GM12801 (cell line): ENCODE results near the gene EXOSC5.

Experiments
- TF ChIP-seq, protein P1 (sequence below): IDR thresholded peaks from one replicate; pipeline ENCODE4 v1.5.1; 2011; ENCODE audit warnings: control low read depth; ENCODE audit not compliant: insufficient read length; ENCODE audit errors: extremely low read depth

The EXOSC5 gene

DNA sequence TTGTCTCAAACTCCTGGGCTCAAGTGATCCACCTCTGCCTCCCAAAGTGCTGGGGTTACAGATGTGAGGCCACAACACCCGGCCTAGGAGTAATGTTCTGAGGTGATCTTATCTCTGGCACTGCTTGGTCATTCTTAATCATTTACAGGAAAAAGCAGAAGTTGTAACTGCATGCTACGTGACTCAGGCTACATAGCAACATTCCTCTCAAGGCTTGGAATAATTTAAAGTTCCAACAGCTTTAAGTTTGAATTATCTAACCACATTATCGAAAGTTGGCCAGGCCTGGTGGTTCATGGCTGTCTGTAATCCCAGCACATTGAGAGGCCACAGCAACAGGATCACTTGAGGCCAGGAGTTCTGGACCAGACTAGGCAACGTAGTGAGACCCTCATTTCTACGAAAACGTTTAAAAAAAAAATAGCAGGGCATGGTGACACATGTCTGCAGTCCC lies 29.3 kb downstream of the EXOSC5 start:
- TF ChIP-seq, protein P1, sequence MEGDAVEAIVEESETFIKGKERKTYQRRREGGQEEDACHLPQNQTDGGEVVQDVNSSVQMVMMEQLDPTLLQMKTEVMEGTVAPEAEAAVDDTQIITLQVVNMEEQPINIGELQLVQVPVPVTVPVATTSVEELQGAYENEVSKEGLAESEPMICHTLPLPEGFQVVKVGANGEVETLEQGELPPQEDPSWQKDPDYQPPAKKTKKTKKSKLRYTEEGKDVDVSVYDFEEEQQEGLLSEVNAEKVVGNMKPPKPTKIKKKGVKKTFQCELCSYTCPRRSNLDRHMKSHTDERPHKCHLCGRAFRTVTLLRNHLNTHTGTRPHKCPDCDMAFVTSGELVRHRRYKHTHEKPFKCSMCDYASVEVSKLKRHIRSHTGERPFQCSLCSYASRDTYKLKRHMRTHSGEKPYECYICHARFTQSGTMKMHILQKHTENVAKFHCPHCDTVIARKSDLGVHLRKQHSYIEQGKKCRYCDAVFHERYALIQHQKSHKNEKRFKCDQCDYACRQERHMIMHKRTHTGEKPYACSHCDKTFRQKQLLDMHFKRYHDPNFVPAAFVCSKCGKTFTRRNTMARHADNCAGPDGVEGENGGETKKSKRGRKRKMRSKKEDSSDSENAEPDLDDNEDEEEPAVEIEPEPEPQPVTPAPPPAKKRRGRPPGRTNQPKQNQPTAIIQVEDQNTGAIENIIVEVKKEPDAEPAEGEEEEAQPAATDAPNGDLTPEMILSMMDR, result no peak

DNA sequence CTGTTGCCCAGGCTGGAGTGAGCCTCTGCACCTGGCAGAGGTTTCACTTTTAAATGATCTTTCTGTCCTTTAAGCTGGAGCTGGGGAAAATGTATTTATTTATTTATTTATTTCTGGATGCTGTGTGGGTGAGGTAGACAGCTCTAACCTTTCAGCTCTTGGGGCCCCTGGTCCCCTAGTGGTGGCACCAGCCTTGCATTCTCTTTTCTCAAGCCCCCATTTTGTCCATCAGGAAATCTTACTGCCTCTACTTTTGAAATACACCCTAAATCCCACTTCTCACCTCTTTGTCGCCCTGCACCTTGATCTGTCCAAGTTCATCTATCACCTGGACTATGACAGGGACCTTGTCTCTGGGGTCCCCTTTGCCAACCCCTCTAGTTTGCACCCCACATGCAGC lies 31.1 kb downstream of the EXOSC5 start:
- TF ChIP-seq, protein P1, result no peak

DNA sequence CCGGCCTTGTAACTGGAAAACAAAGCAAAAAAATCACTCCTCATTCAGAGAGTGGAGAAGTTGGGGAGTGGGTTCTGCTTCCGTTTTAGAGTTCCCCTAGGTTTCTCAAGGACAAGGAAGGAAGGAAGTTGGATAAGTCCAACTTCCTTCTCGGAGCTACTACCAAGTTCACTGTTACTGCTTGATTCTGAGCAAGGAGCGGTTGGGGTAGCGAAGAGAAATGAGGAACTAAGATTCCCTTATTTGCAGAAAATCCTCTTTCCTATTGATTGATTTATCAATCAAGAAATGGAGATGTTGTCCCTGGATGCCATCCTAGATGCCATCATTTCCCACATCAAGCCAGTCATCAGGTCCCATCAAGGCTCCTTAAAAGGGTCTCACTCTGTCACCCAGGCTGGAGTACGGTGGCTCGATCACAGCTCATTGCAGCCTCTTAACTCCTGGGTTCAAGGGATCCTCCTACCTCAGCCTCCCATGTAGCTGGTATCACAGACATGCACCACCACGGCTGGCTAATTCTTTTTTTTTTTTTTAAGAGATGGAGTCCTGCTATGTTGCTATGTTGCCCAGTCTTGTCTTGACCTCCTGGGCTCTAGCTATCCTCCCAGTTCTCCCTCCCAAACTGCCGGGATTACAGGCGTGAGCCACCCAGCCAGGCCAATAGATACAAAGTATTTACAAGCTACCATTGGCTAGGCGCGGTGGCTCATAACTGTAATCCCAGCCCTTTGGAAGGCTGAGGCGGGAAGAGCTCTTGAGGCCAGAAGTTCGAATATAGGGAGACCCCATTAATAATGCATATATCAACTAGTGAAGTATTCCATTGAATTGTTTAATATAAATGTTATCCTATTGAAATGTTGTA lies 32.4 kb downstream of the EXOSC5 start:
- TF ChIP-seq, protein P1, result no peak

DNA sequence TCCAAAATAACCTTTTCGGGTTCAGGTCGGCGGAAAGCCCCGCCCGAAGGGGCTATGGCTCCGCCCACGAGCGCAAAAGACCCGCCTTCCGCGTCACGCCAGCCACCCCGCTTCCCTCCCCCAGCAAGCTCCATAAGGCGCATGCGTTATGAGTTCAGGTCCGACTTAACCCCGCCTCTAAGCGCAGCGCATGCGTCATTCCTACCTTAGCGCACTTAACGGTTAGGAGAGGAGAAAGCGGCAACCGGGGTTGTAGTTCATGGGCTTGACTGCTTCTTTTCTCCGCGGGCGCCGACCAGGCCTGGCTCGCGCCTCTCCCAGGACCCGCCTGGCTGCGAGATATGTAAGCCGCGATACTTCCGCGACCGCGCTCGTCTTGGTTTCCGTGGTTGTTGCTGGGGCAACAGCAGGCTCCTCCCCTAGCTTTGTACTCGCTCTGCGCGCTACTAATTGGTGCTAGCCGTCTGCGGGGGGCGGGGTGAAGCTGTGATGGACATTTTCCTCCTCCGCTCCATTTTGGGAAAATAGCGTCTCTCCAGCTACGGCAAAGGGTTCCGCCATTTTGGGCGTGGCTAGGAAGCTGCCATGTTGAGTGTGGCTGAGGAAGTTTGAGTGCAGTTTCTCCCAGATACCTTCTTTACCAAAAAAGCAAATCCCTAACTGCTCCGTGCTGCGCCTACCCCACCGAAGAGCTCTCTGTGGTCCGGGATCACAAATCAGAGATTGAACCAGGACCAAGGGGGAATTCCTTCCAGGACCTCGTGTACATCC lies 33.2 kb downstream of the EXOSC5 start, which contains the start of gene B9D2:
Gene B9D2, minus strand, starts transcription at position 397 of the 771 bp plus-strand sequence. CDS start 630 bp downstream, outside the sequence.
- TF ChIP-seq, protein P1, result no peak

DNA sequence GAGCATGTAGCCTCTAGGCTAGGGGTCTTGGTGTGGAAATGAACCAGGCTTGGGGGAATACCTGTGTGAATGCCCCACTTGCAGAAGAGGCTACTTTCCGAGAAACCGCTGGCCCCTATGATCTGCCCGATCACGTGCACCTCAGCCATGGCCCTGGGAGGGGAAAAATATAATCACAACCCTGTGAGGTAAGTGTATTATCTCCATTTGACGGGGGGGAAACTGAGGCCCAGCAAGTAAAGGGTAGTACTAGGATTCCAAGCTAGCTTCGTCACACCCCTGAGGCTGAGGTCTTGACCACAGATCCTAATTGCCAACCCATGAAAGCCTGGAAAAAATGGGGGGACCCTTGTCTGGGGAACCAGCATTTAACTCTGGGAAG lies 33.8 kb downstream of the EXOSC5 start:
- TF ChIP-seq, protein P1, result no peak

DNA sequence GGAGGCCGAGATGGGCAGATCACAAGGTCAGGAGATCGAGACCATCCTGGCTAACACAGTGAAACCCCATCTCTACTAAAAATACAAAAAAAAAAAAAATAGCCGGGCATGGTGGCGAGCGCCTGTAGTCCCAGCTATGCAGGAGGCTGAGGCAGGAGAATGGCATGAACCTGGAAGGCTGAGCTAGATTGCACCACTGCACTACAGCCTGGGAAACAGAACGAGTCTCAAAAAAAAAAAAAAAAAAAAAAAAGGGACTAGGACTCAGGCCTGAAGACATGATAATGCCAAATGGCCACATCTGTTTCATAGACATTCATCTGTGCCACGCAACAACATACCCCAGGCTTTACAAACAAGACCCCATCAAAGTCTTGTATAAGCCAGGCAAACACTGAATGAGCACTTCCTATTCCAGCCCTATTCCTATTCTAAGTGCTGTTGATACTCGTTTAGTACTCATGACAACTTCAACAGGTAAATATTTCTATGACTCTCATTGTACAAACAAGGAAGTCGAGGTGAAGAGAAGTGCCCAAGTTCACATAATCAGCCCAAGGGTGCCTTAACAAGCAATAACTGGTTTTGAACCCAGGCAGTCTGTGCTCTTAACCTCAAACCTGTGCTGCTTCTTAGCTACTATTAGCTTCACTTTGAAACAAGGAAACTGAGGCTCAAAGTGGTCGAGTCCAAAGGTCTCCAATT lies 34.9 kb downstream of the EXOSC5 start:
- TF ChIP-seq, protein P1, result no peak

DNA sequence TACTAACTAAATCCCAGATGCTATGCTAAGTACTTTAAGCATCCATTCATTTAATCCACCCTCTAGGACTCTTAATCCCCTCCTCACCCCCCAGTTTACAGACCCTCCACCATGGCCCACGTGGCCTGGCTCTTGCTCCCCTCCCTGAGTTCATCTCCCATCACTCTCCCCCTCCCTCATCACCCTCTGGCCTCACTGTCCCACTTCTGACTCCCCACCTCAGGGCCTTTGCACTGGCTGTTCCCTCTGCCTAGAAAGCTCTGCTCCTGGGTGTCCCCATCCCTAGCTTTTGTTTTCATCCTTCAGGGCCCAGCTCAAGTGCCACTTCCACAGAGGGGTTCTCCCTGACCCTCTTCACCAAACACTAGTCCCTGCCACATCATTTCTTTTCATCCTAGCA lies 37.4 kb downstream of the EXOSC5 start:
- TF ChIP-seq, protein P1, result no peak
